Caco-2 (cell line): ENCODE results near the gene SOX6. TPM values are rescaled to one million over a fixed set of nuclear protein-coding genes. Genes with fewer than 3 reads are reported as not detected.

ENCODE experiments used
- BruUV-seq: library from RNA; stranded (reverse); fragments of 400-500 nt; replicated peaks from 2 replicates; lab custom pipeline; 2021; lab: Mats Ljungman, UMichigan
- CTCF ChIA-PET: fragments of 300-600 bp; sonication (Branson Sonifier 250); formaldehyde crosslinking; loops from one replicate; lab custom pipeline; 2022; ENCODE audit warnings: antibody characterized with exemption; lab: Charles Lee
- POLR2A ChIA-PET: fragments of 300-600 bp; sonication (Branson Sonifier 250); formaldehyde crosslinking; loops from one replicate; lab custom pipeline; 2022; ENCODE audit warnings: antibody characterized with exemption; lab: Charles Lee
- DNase-seq, 2 experiments: peaks; one replicate each; pipeline versions ENCODE4 v3.0.0 to v3.0.0-alpha.2; 2020 to 2022
- H3K27me3 ChIP-seq: replicated peaks from 2 replicates; pipeline ENCODE4 v1.6.0; 2011; ENCODE audit warnings: low read length; ENCODE audit not compliant: control insufficient read depth, insufficient read depth
- H3K36me3 ChIP-seq: 2 replicates; pipeline ENCODE4 v1.5.1; 2011; ENCODE audit warnings: low read length; ENCODE audit not compliant: control insufficient read depth, insufficient read depth
- H3K4me1 ChIP-seq: fragments of 250-450 bp; sonication (Bioruptor Pico); 2 replicates; pipeline ENCODE4 v1.5.1; 2020; ENCODE audit warnings: mild to moderate bottlenecking
- H3K4me3 ChIP-seq: 2 replicates; pipeline ENCODE4 v1.5.1; 2011; ENCODE audit warnings: low read depth, mild to moderate bottlenecking, control low read depth, low read length
- H3K9me3 ChIP-seq: fragments of 250-450 bp; sonication (Bioruptor Pico); 2 replicates; pipeline ENCODE4 v1.5.1; 2020; ENCODE audit warnings: mild to moderate bottlenecking, moderate library complexity
- H3K27ac Mint-ChIP-seq: one replicate; pipeline ENCODE4 v1.8.0; 2022; ENCODE audit warnings: mixed read lengths; ENCODE audit not compliant: unreplicated experiment
- H3K27me3 Mint-ChIP-seq: one replicate; pipeline ENCODE4 v1.8.0; 2022; ENCODE audit warnings: mixed read lengths; ENCODE audit not compliant: insufficient read depth, unreplicated experiment
- H3K36me3 Mint-ChIP-seq: one replicate; pipeline ENCODE4 v1.8.0; 2022; ENCODE audit warnings: mild to moderate bottlenecking, mixed read lengths; ENCODE audit not compliant: insufficient read depth, unreplicated experiment
- H3K4me1 Mint-ChIP-seq: one replicate; pipeline ENCODE4 v1.8.0; 2022; ENCODE audit warnings: low read depth, mixed read lengths; ENCODE audit not compliant: unreplicated experiment
- H3K4me3 Mint-ChIP-seq: one replicate; pipeline ENCODE4 v1.8.0; 2022; ENCODE audit warnings: mild to moderate bottlenecking, moderate library complexity, mixed read lengths; ENCODE audit not compliant: unreplicated experiment
- H3K9me3 Mint-ChIP-seq: one replicate; pipeline ENCODE4 v1.8.0; 2022; ENCODE audit warnings: mixed read lengths; ENCODE audit not compliant: unreplicated experiment
- intact Hi-C: fragments of 100-400 bp; cut with micrococcal nuclease; formaldehyde crosslinking; loops from one replicate; pipeline ENCODE4 v1.10.0; 2022; ENCODE audit not compliant: unreplicated experiment
- total RNA-seq: library from RNA; stranded (reverse); gene quantifications from 2 replicates; pipeline ENCODE4 v1.2.3, GENCODE V29; 2022
- TF ChIP-seq, protein P1 (sequence below), 2 experiments: fragments of 200-600 bp in 1 of 2; IDR thresholded peaks; 1 replicate in 1 of 2; 2 replicates in 1 of 2; pipeline versions ENCODE4 v1.5.1 to v1.8.0; 2011 to 2022; ENCODE audit warnings: antibody characterized with exemption in 1 of 2, control low read depth in 1 of 2, inconsistent platforms in 1 of 2, low read depth in 1 of 2, low read length in 1 of 2, mild to moderate bottlenecking in 1 of 2, moderate library complexity in 1 of 2; ENCODE audit not compliant: insufficient read depth in 1 of 2, severe bottlenecking in 1 of 2, unreplicated experiment in 1 of 2

SOX6 gene
- total RNA-seq, 1 experiment from 2014 or later = 10.8 TPM

DNA sequence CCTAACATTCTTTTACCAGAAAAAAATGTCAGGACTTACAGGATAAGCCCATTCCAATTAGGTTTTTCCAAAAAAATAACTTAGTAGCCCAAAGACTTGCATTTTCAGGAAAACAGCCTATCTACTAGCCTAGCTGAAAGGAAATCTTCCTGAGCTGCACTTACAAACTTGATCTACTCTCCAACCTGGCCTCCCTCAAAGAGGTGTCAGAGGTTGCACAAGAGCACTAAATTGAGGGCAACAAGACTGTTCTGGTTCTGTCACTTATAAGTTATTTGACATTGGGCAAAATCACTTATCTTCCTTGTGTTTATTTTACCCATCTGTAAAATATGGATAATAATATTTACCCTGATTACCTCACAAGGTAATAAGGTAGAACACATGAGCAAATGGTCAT lies 7.9 kb upstream of the SOX6 start:
- no TSS peak for BruUV-seq
- H3K9me3 Mint-ChIP-seq = no peaks in the 10 kb centered on the region
- CTCF ChIA-PET = no interaction called here
- TF ChIP-seq, protein P1, sequence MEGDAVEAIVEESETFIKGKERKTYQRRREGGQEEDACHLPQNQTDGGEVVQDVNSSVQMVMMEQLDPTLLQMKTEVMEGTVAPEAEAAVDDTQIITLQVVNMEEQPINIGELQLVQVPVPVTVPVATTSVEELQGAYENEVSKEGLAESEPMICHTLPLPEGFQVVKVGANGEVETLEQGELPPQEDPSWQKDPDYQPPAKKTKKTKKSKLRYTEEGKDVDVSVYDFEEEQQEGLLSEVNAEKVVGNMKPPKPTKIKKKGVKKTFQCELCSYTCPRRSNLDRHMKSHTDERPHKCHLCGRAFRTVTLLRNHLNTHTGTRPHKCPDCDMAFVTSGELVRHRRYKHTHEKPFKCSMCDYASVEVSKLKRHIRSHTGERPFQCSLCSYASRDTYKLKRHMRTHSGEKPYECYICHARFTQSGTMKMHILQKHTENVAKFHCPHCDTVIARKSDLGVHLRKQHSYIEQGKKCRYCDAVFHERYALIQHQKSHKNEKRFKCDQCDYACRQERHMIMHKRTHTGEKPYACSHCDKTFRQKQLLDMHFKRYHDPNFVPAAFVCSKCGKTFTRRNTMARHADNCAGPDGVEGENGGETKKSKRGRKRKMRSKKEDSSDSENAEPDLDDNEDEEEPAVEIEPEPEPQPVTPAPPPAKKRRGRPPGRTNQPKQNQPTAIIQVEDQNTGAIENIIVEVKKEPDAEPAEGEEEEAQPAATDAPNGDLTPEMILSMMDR (IDR thresholded peaks at IDR 0.05; ENCODE audit: insufficient read depth in 1 of 2, low read depth in 1 of 2, low read length in 1 of 2, severe bottlenecking in 1 of 2, unreplicated experiment in 1 of 2) = no peak
- H3K27me3 ChIP-seq = no peaks in the 10 kb centered on the region
- H3K4me3 Mint-ChIP-seq = no peak overlapping the region
- H3K4me3 ChIP-seq = no peak overlapping the region
- H3K27ac Mint-ChIP-seq = no peak overlapping the region
- POLR2A ChIA-PET = interaction anchor here (0.7 kb wide), 1 partner anchor 170 kb away, joined by 4 read pairs; no protein-coding TSS in a partner anchor
- H3K36me3 ChIP-seq = no peaks in the 10 kb centered on the region
- DNase-seq = no peak
- no peaks in the 10 kb centered on the region for H3K36me3 Mint-ChIP-seq
- H3K4me1 ChIP-seq = peaks cover 17% of the 10 kb centered on the region
- peaks cover 5% of the 10 kb centered on the region for H3K4me1 Mint-ChIP-seq
- intact Hi-C loops = no loop called here
- no peaks in the 10 kb centered on the region for H3K9me3 ChIP-seq
- H3K27me3 Mint-ChIP-seq = no peaks in the 10 kb centered on the region

DNA sequence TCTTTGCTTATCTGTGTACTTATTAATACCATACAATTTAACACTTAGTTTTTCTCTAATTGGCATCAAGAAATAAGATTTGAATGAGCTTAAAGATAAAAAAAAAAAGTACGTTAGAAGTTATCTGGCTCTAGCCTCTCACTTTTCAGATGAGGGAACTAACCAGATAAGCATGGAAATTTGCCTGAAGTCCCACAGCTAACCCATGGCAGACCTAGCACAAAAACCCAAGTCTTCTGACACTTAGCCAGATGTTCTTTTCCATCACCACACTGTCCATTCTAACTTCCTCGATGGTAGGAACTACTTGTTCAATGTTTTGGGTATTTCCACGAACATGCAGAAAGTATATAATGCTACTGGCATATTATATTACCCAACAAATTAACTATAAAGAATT lies 7.4 kb upstream of the SOX6 start:
- Mint-ChIP-seq H3K4me3 (no peak overlapping the region), H3K4me1 (peaks cover 10% of the 10 kb centered on the region), H3K36me3 (no peaks in the 10 kb centered on the region), H3K9me3 (no peaks in the 10 kb centered on the region), H3K27ac (no peak overlapping the region), H3K27me3 (no peaks in the 10 kb centered on the region)
- H3K36me3 ChIP-seq = no peaks in the 10 kb centered on the region
- DNase-seq = no peak
- peaks cover 17% of the 10 kb centered on the region for H3K4me1 ChIP-seq
- H3K9me3 ChIP-seq = no peaks in the 10 kb centered on the region
- CTCF ChIA-PET = no interaction called here
- no peak overlapping the region for H3K4me3 ChIP-seq
- TF ChIP-seq, protein P1 (IDR thresholded peaks at IDR 0.05; ENCODE audit: insufficient read depth in 1 of 2, low read depth in 1 of 2, low read length in 1 of 2, severe bottlenecking in 1 of 2, unreplicated experiment in 1 of 2) = no peak
- no TSS peak for BruUV-seq
- POLR2A ChIA-PET = no interaction called here
- H3K27me3 ChIP-seq = no peaks in the 10 kb centered on the region
- intact Hi-C loops = no loop called here

DNA sequence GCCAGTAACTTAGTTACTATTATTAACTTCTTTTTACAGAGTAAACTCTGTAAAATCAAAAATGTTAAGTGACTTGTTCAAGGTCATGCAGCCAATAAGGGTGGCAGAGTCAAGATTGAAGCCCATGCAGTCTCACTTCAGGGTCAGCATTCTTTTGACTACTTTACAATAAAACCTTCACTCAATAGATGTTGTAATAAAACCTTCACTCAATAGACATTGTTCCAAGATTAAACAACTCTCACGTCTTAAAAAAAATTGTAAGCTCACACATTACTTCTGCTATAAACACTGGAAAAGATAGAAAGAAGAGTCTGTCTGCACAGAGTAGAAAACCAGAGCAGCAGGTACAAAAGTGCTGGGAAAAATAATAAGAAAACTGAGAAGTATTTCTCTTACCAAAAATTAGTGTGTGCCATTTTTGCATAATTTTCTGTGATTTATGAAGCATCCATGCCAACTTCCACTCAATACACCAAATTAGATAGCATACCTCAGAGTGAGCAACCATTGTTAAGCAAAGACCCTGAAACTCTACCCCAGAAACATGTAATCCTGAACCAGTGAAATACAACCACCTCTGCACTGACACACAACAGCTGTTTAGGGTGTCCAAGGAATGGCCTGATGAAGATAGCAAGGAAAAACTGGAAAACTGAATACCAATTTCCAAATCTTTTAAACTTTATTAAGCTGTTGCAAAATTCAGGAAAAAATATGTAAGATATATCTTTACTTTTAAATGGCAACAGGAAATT lies 4.9 kb upstream of the SOX6 start:
- Mint-ChIP-seq H3K4me1 (peaks cover 20% of the 10 kb centered on the region), H3K9me3 (no peaks in the 10 kb centered on the region), H3K36me3 (no peaks in the 10 kb centered on the region), H3K27me3 (no peaks in the 10 kb centered on the region), H3K4me3 (no peak overlapping the region), H3K27ac (no peak overlapping the region)
- intact Hi-C loops = no loop called here
- DNase-seq = no peak
- CTCF ChIA-PET = no interaction called here
- peaks cover 26% of the 10 kb centered on the region for H3K4me1 ChIP-seq
- POLR2A ChIA-PET = no interaction called here
- no TSS peak for BruUV-seq
- TF ChIP-seq, protein P1 (IDR thresholded peaks at IDR 0.05; ENCODE audit: insufficient read depth in 1 of 2, low read depth in 1 of 2, low read length in 1 of 2, severe bottlenecking in 1 of 2, unreplicated experiment in 1 of 2) = no peak
- no peaks in the 10 kb centered on the region for H3K36me3 ChIP-seq
- no peaks in the 10 kb centered on the region for H3K9me3 ChIP-seq
- H3K4me3 ChIP-seq = no peak overlapping the region
- no peaks in the 10 kb centered on the region for H3K27me3 ChIP-seq
